Colonic mucosa (tissue), 4 donors: ENCODE data around the gene SMG9. TPM values are rescaled to one million over a fixed set of nuclear protein-coding genes. Genes with fewer than 3 reads are reported as not detected.
A peak's percentile ranks its signal among the peaks of the same experiment; 100 is the strongest.

ENCODE experiments used
- DNase-seq: peaks from one replicate; pipeline ENCODE4 v3.0.0-alpha.2; 2020
- H3K27ac ChIP-seq: fragments of 200-600 bp; one replicate; pipeline ENCODE4 v1.8.0; 2021
- H3K27me3 ChIP-seq: fragments of 200-600 bp; one replicate; pipeline ENCODE4 v1.8.0; 2021
- H3K36me3 ChIP-seq: fragments of 200-600 bp; one replicate; pipeline ENCODE4 v1.8.0; 2021
- H3K4me1 ChIP-seq: fragments of 200-600 bp; one replicate; pipeline ENCODE4 v1.8.0; 2021; ENCODE audit warnings: mild to moderate bottlenecking
- H3K4me3 ChIP-seq: fragments of 200-600 bp; one replicate; pipeline ENCODE4 v1.8.0; 2021
- H3K9ac ChIP-seq, 2 donors: one replicate each; pipeline ENCODE4 v1.7.0; 2013; ENCODE audit warnings: control low read depth in 2 of 2, low read depth in 2 of 2, low read length in 2 of 2
- H3K9me3 ChIP-seq: fragments of 200-600 bp; one replicate; pipeline ENCODE4 v1.8.0; 2021
- intact Hi-C: fragments of 100-400 bp; cut with DNase I; formaldehyde crosslinking; loops from one replicate; pipeline ENCODE4 v1.14.1; 2022
- total RNA-seq, 2 donors: library from RNA; stranded (reverse); fragmentation: NEBNext Ultra II Directional in 1 of 2; extraction: Animal tissue kit (Norgen Biotek cat#: 25700) in 1 of 2; gene quantifications; one replicate each; pipeline ENCODE4 v1.2.1, GENCODE V29; 2021
- TF ChIP-seq, protein P1 (sequence below): fragments of 200-600 bp; IDR thresholded peaks from one replicate; pipeline ENCODE4 v1.8.0; 2022; ENCODE audit warnings: antibody characterized with exemption, mild to moderate bottlenecking
- donor health status: healthy.
- donor health status: DM: no; HTN: no; CAD: no.
- donor health status: DM: no; HTN: no; CAD: no.

The SMG9 gene
- 10 to 100 TPM; 30.1 to 66.6 TPM for total RNA-seq

- TF ChIP-seq, protein P1, sequence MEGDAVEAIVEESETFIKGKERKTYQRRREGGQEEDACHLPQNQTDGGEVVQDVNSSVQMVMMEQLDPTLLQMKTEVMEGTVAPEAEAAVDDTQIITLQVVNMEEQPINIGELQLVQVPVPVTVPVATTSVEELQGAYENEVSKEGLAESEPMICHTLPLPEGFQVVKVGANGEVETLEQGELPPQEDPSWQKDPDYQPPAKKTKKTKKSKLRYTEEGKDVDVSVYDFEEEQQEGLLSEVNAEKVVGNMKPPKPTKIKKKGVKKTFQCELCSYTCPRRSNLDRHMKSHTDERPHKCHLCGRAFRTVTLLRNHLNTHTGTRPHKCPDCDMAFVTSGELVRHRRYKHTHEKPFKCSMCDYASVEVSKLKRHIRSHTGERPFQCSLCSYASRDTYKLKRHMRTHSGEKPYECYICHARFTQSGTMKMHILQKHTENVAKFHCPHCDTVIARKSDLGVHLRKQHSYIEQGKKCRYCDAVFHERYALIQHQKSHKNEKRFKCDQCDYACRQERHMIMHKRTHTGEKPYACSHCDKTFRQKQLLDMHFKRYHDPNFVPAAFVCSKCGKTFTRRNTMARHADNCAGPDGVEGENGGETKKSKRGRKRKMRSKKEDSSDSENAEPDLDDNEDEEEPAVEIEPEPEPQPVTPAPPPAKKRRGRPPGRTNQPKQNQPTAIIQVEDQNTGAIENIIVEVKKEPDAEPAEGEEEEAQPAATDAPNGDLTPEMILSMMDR = no peak
- Histone ChIP-seq H3K9ac (peak within 1 kb of the TSS; percentile 92 to 93), H3K9me3 (no peaks in the 10 kb centered on the region), H3K27ac (peak within 1 kb of the TSS; percentile 100), H3K4me1 (peaks cover 8% of the 10 kb centered on the region), H3K36me3 (peaks cover 5% of the 10 kb centered on the region), H3K27me3 (no peaks in the 10 kb centered on the region), H3K4me3 (peak within 1 kb of the TSS; percentile 75)
- peak; percentile 98 for DNase-seq
- intact Hi-C loops = no loop called here
These were observed at the start of gene SMG9 for GRCh38 chr19:43754503-43755255. SMG9 (minus strand) TSS chr19:43754962; CDS start chr19:43750741, 4,221 bp downstream.

GRCh38 chr19:43804432-43804831, 49.7 kb upstream of the SMG9 start:
- TF ChIP-seq, protein P1 = no peak
- no peak overlapping the region for H3K9ac ChIP-seq
- H3K27me3 ChIP-seq = no peaks in the 10 kb centered on the region
- H3K36me3 ChIP-seq = no peaks in the 10 kb centered on the region
- H3K4me1 ChIP-seq = no peaks in the 10 kb centered on the region
- no peak overlapping the region for H3K4me3 ChIP-seq
- no peak for DNase-seq
- no peaks in the 10 kb centered on the region for H3K9me3 ChIP-seq
- no peak overlapping the region for H3K27ac ChIP-seq
- intact Hi-C loops = loop anchor here (10.0 kb wide), 1 partner anchor 260 kb away; no protein-coding TSS in a partner anchor

DNA sequence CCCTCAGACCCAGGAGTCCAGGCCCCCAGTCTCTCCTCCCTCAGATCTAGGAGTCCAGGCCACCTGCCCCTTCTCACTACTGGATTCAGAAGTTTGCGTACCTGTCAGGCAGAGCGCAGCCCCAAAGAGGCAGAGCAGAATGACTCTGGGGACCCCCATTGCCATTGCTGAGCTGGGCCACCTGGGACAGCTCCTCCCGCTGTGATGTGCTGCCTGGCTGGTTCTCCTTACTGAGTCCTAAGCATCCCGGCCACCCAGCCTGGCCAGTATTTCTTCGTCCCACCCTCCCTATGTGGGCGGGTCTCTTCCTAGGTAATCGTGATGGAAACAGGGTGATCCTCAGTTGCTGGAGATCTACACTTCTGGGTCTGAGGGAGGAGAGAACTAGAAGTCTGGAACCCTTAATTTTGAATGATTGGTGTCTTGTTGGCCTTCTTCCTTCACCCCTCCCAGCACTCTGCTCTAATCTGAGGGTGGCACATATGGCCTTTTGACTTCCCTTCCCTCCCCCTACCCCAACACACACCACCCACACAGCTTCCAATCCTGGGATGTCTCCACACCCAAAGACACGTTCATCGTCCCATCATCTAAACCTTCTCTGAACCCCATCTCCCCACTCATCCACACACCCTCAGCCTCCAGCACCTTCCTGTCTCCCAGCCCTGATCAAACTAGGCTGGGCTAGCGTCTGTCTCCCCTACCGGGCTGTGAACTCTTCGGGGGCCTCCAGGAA, 47.6 kb upstream of the SMG9 start, which contains the start of gene LYPD5:
Gene LYPD5 (minus strand): TSS at position 232 of the 736 bp plus-strand sequence. CDS start 67 bp downstream, at position 165.
- no peak for DNase-seq
- Histone ChIP-seq H3K4me3 (no peak within 1 kb of the TSS), H3K27me3 (no peaks in the 10 kb centered on the region), H3K4me1 (peaks cover 5% of the 10 kb centered on the region), H3K9ac (no peak within 1 kb of the TSS), H3K9me3 (no peaks in the 10 kb centered on the region), H3K27ac (no peak within 1 kb of the TSS), H3K36me3 (no peaks in the 10 kb centered on the region)
- intact Hi-C loops = loop anchor here (10.0 kb wide), 1 partner anchor 258 kb away; no protein-coding TSS in a partner anchor
- TF ChIP-seq, protein P1 = no peak

GRCh38 chr19:43799502-43800142, 44.9 kb upstream of the SMG9 start:
- intact Hi-C loops = loop anchor here (10.0 kb wide), 1 partner anchor 255 kb away; no protein-coding TSS in a partner anchor
- no peaks in the 10 kb centered on the region for H3K9me3 ChIP-seq
- peak overlapping the region; percentile 47 for H3K27ac ChIP-seq
- H3K36me3 ChIP-seq = no peaks in the 10 kb centered on the region
- TF ChIP-seq, protein P1 = no peak
- no peaks in the 10 kb centered on the region for H3K27me3 ChIP-seq
- DNase-seq = peak; percentile 70
- H3K4me1 ChIP-seq = peaks cover 10% of the 10 kb centered on the region
- no peak overlapping the region for H3K9ac ChIP-seq
- no peak overlapping the region for H3K4me3 ChIP-seq
